Glomerular endothelial cell (primary cell): ENCODE measurements around the gene TMEM178A. TPM values are rescaled to one million over a fixed set of nuclear protein-coding genes. Genes with fewer than 3 reads are reported as not detected.

Experiments used
- DNase-seq: peaks from one replicate; pipeline ENCODE4 v3.0.0-alpha.2; 2011; ENCODE audit warnings: low read depth, low spot score; ENCODE audit errors: extremely low read depth
- total RNA-seq: library from RNA; depleted of rRNA; stranded (reverse); fragments of >200 nt; gene quantifications from 2 replicates; pipeline ENCODE4 v1.2.3, GENCODE V29; 2015

Gene TMEM178A
- total RNA-seq, 1 donor from 2014 or later: 1.9 TPM

DNA sequence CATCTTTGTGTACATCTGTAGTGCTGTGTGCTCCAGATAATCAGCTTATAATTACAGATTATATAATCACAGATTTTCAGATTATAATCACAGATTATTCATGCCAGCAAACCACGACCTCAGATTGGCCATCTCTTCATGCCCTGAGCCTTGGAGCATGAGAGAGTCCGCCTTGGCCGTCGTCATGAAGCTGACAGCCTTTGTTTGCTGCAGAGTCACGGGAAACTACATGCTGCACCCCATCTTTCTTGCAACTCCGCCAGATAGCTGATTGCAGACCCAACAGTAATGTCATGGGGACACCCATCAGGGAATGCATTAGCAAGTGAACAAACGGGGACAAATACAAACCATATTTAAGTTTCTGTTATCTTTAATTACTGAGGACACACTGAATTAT, 7.3 kb downstream of the TMEM178A start:
- no peak for DNase-seq

DNA sequence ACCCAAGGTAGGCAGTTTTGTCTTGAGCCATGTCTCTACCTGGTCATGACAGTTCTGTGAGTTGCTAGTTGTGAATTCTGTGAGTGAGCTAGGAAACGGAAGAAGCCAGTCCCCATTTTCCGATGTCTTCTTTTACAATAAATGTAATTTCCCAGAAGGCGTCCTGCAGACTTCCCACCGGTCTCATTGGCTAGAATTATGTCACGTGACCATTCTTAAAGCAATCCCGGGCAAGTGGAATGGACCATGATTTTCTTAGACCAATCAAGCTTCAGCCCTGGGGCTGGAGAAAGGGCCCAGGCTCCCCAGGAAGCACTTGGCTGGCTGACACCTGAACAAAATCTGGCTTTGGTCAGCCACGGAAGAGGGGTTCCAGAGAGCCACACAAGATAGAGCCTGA, 10.6 kb downstream of the TMEM178A start:
- DNase-seq: no peak

DNA sequence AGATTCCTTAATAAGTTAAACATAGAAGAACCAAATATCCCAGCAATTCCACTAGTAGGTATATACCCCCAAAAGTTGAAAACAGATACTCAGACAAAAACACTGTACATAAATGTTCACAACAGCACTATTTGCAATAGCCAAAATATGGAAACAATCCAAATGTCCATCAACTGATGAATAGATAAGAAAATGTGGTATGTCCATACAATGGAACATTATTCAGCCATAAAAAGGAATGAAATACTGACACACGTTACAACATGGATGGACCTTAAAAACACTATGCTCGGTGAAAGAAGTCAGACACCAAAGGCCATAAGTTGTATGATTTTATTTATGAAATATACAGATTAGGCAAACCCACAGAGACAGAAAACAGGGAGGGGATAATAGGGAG, 12.5 kb downstream of the TMEM178A start:
- DNase-seq: no peak

DNA sequence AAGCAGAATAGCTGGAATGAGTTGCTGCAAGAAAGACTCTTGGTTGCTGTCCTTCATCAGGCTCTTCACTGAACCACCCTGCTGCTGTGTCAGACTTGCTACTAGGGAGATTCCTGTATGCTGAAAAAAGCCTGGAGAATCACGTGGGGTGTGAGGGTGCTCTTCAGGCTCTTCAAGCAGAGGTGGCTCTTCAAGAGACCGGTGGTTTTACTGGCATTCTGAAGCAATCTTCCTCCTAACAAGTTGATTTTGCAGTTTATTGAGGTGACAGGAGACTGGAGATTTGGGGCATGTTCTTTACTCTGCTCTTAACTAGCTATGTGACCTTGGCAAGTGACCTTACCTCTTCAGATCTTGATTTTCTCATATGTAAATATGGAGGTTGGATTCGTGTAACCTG, 14.1 kb downstream of the TMEM178A start:
- no peak for DNase-seq

DNA sequence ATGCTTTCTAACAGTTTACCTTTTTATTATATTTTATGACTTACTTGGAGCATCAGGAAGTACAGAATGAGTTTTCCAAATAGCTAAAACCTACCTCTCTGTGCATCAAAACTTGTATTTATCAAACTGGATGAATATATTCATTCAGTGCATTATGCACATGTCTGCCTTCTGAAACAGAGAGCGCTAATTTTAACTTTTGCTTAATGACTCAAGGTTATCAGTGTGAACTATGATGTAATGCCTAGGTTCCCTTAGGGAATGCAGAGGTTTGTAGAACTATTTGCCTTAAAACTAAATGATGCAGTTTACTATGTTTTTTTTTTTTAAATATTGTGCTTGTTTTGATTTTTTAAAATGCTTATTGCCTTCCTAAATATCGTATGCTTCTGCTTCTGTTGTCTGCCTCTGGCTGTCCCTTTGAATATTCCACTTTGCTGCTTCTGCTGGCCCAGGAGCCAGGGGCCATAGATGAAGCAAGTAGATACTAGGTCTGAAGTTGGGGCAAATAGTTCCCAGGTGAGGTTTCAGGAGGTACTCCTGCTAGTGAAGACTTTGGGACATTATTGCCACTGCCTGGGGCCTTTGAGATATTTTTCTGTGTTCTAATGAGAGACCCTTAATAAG, 16.5 kb downstream of the TMEM178A start:
- no peak for DNase-seq

DNA sequence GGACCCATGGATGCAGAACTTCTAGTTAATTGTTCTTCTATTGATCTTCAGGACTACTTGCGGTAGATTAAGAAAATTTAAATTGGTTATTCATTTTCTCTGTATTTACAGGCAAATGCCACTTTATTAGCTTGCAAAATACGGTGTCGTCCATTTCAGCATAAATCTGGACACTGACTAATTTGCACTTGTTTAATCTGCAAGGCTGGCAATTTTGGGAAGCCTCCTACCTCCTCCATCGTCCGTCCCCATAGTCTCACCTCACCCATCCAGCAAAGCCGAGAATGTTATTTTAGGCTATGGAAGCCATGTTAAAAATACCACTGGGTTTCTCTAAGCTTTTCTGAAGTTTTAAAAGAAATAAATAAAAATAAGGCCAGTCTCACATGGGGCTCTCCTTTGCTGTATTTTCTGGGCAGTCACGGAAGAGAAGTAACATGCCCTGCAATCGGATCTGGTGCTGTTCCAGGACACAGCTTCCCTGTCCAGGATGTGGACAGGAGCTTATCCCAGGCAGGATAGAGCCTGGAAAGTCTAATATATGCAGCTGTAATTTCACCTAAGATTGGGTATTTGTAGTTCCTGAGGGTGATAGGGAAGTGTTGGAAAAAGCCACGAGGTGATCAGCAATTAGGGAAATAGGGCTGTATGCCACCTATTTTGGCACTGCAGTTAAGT, 17.4 kb downstream of the TMEM178A start:
- DNase-seq: no peak

DNA sequence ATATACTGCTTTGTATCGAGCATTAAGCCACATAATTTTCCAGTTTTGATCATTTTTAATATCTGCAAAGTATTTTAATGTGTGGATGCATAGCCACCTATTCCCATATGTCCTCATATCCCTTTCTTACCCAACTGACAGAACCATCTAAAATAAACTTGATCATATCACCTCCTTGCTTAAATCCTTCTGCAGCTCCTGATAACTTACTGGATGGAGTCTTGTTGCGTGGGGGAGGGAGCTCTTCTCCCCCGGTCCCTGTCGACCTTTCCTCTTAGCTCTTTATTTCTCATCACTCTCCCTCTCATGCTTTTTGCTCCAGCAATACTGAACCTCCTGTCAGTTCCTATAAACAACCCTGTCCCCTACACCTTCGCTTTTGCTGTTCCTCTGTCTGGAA, 18.7 kb downstream of the TMEM178A start:
- no peak for DNase-seq

DNA sequence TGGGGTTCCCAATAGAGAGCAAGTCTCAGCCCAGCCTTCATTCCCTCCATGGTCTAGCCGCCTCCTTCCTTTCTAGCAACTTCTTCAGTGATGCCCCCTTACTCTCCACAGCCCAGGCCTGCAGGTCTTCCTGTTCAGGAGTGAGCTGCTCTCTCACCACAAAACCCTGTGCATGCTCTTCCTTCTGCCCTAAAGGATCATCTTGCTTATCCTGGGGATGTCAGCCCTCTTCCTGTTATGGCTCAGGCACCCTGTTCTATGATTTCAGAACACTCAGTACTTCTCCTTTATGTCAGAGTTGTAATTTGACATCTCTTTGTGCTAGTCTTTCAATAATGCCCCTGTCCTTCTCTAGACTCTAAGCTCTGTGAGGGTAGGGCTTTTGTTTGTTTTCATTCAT, 19.4 kb downstream of the TMEM178A start:
- no peak for DNase-seq

DNA sequence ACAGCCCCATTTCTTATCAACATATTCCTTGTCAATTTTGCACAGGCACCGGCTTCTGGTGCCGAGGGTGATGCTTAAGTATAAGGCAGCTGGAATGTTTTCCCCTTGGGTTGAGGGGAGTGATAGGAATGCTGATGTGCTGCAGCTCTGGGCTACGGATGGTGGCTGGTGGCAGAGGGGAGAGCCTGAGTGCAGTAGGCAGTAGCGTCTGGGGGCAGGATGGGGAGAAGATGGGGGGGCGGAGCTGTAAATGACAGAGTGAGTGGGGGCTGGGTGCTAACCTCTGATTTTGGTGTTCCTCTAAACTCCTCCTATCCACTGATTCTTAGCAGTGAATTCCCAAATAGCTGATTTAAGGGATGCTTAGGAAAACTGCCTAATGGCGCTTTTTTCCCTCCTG, 20.7 kb downstream of the TMEM178A start:
- no peak for DNase-seq

DNA sequence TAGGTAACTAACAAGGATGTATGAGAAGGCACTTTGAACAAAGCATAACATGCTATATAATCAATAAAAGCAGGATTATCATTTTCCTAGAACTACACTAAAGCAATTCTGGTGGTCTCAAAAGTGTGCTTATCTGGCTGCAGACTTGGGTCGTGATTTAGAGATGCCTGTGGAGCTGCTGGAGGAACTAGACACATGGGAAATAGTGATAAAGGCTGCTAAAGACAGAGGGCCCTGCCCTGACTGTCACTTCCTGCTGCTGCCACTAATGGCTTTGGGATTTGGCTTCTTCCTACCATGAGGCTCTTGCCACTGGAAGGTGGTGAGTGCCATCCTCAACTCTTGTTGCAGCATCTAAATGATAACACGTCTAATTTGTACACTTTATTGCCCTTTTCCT, 22.5 kb downstream of the TMEM178A start:
- DNase-seq: no peak

DNA sequence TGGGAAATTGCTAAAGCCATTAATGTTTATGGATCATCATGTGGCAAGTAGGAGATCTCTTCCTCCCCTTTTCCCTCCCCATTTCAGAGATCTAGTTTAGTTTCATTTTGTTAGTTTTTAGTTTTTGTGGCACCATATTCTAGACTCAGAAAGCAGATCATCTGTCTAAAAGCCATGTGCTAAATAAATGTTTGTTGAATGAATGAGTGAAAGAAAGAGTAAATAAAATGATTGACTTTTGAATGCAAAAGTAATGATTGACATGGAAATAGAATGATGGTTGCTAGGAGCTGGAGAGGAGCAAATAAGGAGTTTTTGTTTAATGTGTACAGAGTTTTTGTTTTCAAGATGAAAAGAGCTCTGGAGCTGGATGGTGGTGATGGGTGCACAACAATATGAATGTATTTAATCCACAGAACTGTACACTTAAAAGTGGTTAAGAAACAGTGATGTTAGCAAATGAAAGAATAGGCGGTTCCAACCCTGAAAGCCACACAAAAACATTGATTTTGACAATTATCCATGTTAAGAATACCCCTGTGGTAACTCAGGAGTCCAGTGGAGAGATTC, 23.6 kb downstream of the TMEM178A start:
- DNase-seq: no peak

DNA sequence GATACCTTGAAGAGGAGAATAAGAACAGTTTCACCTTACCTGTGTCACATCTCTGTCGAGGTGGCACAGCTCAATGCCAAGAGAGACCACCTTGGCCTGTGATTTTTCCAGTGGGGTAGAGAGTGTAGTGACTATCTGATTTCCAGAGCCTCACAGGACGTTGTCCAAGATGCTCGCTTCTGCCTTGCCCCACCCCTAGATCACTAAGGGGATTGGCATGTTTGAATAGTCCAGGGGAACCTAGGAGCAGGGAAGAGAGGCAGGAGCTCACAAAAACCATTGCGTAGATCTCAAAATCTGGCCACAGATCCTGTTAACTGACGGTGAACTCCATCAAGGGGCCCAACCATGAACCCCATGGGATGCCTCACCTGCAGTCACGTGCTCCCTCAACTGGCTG, 24.2 kb downstream of the TMEM178A start:
- no peak for DNase-seq

DNA sequence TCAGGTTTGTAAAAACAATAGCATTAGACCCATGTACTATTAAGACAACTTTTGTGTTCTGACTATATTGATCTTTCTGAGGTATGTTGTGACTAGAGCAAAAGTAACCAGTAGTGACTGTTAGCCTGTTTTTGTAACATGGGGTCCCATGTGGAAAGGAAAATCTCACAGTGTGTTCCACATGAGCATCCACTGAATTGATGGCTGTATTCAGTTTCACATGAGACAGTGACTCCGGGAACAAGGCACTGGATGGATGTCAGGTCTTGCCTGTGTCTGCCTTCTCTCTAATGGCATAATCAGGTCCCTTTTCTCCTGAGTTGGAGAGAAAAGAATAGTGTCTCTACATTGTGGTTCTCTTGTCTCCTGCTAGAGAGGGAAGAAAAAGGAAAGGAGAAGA, 27.5 kb downstream of the TMEM178A start:
- no peak for DNase-seq

DNA sequence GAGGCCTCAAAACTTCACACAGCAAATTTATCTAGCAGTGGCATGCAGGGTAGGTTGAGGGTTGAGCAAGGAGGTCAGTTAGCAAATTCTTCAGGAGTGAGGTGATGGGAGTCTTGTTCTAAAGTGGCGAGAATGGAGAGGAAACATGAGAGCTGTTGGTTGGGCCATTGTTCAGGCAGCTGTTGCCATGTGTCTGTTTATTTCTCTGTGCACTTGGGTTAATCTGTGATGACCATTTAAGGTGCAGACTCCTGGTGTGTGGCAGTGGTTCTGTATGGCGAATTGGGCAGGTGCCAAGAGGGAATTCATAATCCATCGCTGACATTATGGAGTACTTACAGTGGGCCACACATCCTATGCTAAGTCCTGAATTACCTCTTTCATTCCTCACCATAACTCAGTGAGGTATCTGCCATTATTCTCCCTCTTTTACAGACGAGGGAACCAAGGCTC, 30.4 kb downstream of the TMEM178A start:
- DNase-seq: peak; percentile 47

DNA sequence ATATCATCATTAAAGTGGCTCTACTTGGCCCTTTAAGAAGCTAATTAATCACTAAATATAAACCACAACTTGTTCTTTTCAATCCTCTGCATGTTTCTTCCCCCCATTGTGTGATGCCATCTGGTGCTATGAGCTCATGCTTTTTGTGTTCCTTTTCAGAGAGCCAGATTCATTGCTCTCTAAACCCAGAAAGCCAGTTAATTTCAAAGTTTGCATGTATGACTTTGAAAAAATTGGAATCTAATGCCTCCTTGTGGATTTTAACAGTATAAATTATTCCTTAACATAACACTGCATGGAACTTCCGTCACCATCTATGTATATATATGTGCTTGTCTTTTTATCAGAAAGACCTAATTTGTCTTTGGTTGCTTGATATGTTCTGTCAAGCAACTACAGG, 31.1 kb downstream of the TMEM178A start:
- peak; percentile 78 for DNase-seq

DNA sequence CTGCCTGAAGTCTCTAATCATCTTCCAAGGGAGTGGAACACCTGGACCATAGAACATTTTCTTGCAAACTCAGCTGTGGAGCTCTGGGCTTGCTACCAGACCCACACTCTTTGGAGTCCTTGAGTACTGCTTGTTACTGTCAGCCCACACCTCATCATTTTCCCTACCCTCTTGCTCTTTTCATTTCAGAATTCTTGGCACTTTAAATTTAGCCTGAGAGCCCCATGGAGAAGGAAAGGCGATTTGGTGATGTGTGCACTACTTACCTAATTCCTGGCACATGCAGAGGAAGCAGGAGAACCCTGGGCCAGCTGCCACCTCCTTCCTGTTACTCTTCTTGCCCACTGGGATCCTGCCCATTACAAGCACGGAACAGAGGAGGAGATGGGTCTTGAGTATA, 31.7 kb downstream of the TMEM178A start:
- no peak for DNase-seq

DNA sequence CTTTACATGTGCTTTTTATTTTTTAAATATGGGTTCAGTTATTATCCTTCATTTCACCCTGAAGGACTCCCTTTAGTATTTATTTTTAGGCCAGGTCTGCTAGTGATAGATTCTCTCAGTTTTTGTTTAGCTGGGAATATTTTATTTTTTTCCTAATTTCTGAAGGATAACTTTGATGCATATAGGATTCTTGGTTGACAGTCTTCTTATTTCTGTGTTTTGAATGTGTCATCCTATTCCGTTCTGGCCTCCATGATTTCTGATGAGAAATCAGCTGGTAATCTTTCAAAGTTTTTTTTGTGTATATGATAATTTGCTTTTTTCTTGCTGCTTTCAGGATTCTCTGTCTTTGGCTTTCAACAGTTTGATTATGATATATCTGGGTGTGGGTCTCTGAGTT, 35.4 kb downstream of the TMEM178A start:
- no peak for DNase-seq

DNA sequence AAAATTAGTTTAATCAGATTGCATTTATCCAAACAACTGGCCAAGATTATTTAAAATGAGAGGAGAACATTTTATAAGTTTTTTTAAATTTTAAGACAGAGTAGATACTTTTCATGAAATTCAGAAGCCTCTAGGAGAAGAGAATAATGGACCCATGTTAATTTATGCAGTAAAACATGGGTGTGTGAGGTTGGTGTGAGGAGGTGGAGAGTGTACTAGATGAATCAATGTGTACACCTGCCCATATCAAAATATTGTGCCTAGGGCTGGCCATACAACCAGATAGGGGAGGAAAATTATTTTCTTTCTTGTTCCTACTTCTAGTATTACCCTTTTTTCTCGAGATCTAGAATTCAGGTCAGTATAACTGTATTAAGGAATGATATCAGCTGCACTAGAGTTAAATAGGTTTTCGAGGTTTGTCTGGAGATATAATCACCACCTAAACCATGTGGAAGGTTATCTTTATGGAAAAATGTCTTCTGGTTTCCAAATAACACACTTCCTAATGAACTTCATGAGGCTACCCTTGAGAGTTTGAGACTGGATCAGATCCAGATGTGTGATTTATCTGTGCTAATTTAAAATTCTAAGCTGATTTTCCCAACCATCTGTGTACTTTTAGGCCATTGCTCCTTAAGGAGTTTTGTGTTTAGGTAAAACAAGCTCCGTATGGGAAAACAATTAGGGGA, 37.6 kb downstream of the TMEM178A start:
- DNase-seq: no peak

DNA sequence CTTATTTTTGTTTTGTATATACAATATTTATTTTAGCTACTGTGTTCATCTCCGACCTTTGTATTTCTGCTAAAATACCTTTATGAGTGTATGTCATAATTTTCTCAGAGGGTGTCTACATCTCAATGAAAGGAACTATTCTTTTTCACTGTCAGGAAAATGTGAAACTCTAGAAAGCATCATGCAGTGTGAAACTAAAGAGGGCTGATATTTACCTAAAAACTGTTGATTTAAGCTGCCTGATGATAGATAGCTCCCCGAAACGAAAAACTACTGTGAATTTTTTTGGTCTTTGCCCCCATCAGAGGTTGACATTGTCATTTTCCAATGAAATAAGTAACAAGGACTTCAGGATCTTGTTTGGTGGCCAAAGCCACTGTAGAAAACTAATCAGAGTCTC, 38.8 kb downstream of the TMEM178A start:
- DNase-seq: no peak

DNA sequence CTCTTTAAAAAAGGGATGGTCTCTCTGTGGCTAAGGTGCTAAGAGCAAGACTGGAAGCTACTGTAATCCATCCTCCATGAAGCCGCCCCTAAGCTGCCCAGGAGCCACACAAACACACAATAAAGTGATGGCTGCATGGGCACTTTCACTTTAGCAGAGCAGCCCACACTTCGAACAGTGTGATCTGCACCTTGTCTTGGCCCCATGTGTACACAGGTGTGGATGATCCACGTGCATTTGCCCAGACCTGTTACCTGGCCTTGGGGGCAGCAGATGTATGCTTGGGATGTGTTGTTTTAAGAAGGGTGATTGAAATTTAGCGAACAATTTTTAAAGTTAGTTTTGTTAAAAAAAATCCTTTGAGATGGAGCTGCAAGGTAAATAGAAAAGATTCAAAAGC, 39.9 kb downstream of the TMEM178A start:
- DNase-seq: no peak

DNA sequence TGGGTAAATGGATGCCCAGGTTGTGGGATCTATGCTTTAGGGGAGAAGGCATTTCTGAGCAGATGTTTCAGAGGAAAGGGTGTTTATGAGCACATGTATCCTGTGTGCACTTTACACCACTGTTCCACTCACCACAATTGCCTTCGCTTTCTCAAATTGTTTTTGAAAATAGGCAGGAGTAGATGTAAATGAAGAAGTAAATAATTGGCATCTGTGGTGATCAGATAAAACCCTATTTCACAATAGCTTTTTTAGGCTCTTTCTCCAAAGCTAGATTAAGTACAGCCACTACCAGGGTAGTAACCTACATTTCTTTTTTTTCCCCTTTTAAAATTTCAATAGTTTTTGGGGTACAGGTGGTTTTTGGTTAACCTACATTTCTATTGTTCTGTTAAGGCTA, 40.6 kb downstream of the TMEM178A start:
- no peak for DNase-seq

DNA sequence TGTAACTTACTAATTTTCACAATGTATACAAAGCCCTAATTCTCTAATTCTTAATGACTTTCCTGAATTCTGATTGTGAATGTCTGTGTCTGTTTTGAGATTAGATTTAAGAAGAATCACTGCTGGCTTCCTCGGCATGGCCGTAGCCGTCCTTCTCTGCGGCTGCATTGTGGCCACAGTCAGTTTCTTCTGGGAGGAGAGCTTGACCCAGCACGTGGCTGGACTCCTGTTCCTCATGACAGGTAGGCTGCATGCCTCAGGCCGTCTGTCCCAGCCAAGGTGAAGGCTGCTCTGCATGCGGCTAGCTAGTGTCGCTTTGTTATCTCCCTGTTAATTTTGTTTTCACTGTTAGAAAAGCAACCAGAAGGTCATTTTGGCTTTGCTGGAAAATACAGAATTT, 41.2 kb downstream of the TMEM178A start:
- no peak for DNase-seq
